Cortex of kidney (tissue), 1 donor: ENCODE results near the gene TNRC6A.
"Not testable (repeated sequence)": the region's sequence is repeated elsewhere in the genome, so short reads cannot be mapped to it uniquely, and the experiment has no call there.

Experiments
- DNase-seq: peaks from one replicate; lab custom pipeline; 2025; lab: John Stamatoyannopoulos, UW

The TNRC6A gene

DNA sequence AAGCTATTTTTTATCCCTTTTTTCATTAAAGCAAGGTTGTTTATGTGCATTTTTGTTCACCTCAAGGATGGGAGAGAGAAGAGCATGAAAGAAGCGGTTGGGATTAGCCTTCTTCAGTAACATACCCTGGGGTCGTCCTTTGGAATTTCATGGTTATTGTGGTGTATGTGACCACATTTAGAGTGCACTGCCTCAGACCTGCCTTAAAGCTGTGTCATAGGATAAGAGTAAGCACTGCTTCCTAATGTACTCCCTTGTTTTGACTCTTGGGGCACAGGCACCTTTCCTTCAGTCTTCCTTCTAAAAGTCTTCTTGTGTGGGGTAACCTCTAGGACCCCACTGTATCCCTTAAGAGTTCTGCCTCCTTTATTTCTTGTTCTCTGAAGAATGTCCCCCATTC is 28.9 kb downstream of the TNRC6A start:
- DNase-seq: no peak

GRCh38 chr16:24759006-24759405 is 29.6 kb downstream of the TNRC6A start:
- no peak for DNase-seq

GRCh38 chr16:24761526-24761925 is 32.1 kb downstream of the TNRC6A start:
- no peak for DNase-seq

DNA sequence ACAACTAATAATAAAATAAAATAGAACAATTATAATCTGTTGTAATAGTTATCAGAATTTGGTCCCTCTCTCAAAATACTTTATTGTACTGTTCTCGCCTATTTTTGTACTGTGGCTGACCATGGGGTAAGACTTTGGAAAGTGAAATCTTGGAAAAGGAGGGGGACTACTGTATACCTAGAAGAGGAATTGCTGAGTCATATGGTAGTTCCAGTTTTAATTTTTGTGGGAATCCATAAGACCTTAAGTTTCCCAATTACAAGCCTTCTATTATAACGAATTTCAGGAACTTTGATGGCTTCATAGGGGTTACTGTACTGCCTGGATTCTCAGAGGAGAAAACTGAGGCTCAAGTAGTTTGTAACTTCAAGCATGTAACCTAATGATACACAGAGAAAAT is 35.5 kb downstream of the TNRC6A start:
- no peak for DNase-seq

GRCh38 chr16:24766057-24766456 is 36.6 kb downstream of the TNRC6A start:
- DNase-seq: no peak

- DNase-seq: no peak
Observed at GRCh38 chr16:24769806-24770205, 40.4 kb downstream of the TNRC6A start.

DNA sequence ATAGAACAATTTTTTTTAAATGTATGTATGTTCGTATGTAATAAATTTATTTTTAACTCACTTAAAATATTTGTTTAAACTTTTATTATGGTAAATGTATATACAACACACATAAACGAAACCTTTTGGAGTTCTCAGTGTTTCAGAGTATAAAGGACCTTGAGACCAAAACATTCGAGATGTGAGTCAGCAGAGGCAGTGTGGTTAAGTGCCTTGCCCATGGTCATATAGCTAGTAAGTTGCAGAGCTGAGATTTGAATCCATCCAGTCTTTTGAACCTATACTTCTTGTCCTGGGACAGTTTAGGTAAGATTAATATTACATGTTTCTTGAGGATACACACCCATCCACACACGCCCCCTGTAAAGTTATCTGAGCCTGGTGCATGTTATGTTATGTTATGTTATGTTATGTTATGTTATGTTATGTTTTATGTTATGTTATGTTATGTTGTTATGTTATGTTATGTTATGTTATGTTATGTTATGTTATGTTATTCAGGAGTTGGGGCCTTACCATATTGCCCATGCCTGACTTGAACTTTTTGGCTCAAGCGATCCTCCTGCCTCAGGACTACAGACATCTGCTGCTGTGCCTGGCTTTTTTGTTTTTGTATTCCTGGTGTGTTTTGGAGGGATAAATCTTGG is 41.8 kb downstream of the TNRC6A start:
- no peak for DNase-seq

DNA sequence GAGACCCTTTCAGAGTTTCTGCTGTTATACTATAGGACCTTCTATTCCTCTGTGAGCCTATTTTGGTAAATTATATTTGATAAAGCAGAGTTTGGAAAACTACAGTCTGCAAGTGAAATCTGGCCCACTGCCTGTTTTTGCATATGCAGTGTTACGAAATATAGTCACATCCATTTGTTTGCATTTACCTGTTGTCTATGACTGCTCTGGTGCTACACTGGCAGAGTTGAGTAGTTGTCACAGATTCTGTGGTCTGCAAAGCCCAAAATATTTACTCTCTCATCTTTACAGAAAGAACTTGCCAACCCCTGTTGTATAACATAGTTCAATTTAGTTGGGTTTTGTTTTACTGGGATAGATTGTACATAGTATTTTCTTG is 42.3 kb downstream of the TNRC6A start:
- no peak for DNase-seq

DNA sequence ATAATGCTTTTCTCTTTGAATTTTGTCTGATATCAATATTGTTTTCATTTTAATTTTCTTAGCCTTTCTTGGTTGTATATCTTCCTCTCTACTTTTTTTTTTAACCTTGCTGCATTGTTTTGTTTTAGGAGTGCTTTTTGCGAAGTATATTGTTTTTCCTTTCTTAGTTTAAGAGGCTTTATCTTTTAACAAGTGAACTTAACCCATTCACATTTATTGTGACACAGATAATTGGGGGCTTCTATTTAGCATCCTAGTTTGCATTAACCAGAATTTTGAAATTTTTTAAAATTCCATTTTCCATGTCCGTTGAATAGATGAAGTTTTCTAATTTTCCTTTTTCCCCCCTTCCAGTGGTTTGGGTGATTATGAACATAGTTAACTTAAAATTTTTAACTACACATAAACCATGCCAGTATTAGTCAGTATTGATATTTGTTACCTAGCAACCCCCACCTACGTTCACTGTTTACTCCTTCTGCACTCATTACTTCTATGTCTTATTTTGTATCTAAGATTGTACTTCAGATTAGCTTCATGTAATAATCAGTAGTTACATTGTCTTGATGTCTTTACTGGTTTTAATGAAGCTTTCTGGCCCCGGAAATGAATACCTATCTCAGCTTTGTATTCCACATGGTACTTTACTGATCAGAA is 44.4 kb downstream of the TNRC6A start:
- DNase-seq: no peak

- no peak for DNase-seq
Observed at GRCh38 chr16:24774510-24774909, 45.1 kb downstream of the TNRC6A start.

DNA sequence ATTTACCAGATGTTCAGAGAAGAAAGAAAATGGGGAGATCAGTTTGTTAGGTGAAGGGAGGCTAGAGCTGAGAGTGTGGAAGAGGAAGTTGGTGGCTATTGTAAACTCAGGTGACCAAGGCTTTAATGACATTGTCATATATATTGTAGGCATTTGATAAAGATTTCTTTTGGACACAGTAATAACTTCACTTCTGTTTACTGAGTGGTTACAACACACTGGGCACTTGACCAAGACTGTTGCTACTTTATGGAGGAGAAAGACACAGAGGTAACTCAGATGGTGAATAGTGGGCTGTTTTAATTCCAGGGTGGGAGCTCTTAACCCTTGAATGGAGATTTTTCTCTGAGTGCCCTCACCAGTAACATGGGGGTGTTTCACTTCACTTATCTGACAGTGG is 46.0 kb downstream of the TNRC6A start:
- DNase-seq: no peak

- DNase-seq: no peak
Observed at GRCh38 chr16:24776501-24777220, 47.2 kb downstream of the TNRC6A start.

DNA sequence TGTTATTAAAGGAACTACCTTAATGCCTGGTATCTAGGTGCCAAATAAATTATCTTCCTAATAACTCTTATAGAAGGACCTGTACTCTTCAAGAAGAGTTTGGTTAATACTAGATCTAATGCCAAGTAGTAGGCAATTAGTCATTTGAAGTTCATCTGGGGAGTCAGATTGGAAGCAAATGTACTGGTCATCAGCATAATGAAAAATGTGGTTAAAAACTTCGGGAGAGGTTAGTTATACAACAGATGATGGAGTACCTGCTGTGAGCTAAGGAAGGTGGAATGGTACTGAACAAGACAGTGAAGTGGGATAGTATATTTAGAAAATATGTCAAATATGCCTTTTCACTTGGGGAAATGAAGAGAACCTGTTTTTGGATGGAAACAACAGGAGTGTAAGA is 49.2 kb downstream of the TNRC6A start:
- no peak for DNase-seq

DNA sequence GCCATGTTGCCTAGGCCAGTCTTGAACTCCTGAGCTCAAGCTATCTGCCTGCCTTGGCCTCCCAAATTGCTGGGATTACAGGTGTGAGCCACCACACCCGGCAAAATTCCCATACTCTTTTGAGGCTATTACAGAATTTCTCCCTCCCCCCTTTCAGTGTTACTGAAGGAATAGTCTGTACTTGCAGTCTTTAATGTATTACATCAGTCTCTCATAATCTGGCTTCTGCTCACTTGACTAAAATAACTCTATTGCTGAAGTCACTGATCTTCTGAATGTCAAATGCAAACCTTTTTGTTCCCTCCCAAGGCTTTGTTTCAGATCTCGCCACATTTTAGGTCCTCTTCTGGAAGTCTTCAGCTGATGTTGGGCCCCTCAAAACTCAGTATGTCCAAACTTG is 51.8 kb downstream of the TNRC6A start:
- DNase-seq: no peak

DNA sequence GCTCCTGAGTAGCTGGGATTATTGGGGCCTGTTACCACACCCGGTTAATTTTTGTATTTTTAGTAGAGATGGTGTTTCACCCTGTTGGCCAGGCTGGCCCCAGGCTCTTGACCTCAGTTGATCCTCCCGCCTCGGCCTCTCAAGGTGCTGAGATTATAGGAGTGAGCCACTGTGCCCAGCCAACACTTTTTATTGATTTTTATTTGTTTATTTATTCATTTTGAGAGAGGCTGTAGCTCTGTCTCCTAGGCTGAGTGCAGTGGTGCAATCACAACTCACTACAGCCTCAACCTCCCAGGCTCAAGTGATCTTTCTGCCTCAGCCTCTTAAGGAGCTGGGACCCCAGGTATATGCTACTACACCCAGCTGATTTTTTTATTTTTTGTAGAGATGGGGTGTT is 54.7 kb downstream of the TNRC6A start:
- no peak for DNase-seq

DNA sequence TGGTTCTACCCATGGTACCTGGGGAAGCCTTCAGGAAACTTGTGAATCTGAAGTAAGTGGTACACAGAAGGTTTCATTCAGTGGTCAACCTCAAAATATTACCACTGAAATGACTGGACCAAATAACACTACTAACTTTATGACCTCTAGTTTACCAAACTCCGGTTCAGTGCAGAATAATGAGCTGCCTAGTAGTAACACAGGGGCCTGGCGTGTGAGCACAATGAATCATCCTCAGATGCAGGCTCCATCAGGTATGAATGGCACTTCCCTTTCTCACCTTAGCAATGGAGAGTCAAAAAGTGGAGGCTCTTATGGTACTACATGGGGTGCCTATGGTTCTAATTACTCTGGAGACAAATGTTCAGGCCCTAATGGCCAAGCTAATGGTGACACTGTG is 60.4 kb downstream of the TNRC6A start:
- no peak for DNase-seq

- no peak for DNase-seq
Observed at GRCh38 chr16:24800586-24800985, 71.1 kb downstream of the TNRC6A start.

- DNase-seq: no peak
Observed at GRCh38 chr16:24801761-24802302, 72.4 kb downstream of the TNRC6A start.

DNA sequence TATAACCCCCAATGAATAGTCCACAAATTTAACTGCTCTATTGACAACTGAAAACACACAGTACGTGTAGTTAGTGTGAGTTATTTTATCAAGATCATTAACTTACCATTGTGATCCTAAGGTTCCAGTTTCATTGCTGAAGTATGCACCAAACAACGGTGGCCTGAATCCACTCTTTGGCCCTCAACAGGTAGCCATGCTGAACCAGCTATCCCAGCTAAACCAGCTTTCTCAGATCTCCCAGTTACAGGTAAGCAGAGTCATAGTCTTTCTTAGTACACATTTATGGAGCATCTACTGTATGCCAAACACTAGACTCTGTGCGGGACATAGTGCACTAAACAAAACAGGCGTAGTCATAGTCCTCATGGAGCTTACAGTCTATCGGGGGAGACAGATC is 76.0 kb downstream of the TNRC6A start:
- no peak for DNase-seq

- DNase-seq: no peak
Observed at GRCh38 chr16:24807301-24807700, 77.8 kb downstream of the TNRC6A start.

GRCh38 chr16:24810951-24811843 is 81.7 kb downstream of the TNRC6A start:
- no peak for DNase-seq

- DNase-seq: not testable (repeated sequence)
Observed at GRCh38 chr16:24812813-24813212, 83.4 kb downstream of the TNRC6A start.
